K562 (cell line): ENCODE data around the gene ELAC2. TPM values are rescaled to one million over a fixed set of nuclear protein-coding genes. Genes with fewer than 3 reads are reported as not detected.

Source experiments
- AFF1 ChIP-seq, 2 experiments: fragments of 450-650 bp; IDR thresholded peaks; 2 replicates each; pipeline ENCODE4 v1.6.1; 2018; ENCODE audit warnings: mild to moderate bottlenecking in 2 of 2, low read depth in 1 of 2; ENCODE audit not compliant: partially characterized antibody in 2 of 2
- MGA ChIP-seq: fragments of 450-650 bp; IDR thresholded peaks from 2 replicates; pipeline ENCODE4 v1.6.1; 2016; ENCODE audit warnings: mild to moderate bottlenecking, moderate library complexity
- NCOR1 ChIP-seq: fragments of 450-650 bp; IDR thresholded peaks from 2 replicates; pipeline ENCODE4 v1.6.1; 2016; ENCODE audit warnings: mild to moderate bottlenecking, moderate library complexity
- NEUROD1 ChIP-seq: fragments of 150-350 bp; IDR thresholded peaks from 2 replicates; pipeline ENCODE4 v1.6.1; 2014; ENCODE audit warnings: borderline replicate concordance, low read length, low read depth; ENCODE audit not compliant: partially characterized antibody
- SMAD2 ChIP-seq: fragments of 150-350 bp; IDR thresholded peaks from 2 replicates; pipeline ENCODE4 v1.6.1; 2014; ENCODE audit warnings: low read depth, mild to moderate bottlenecking, low read length
- ZNF449 ChIP-seq: fragments of 250-450 bp; sonication (Bioruptor Pico); IDR thresholded peaks from 2 replicates; pipeline ENCODE4 v1.8.0; 2022; ENCODE audit warnings: moderate library complexity, mild to moderate bottlenecking, inconsistent platforms
- polyA plus RNA-seq, 8 experiments: library from polyadenylated mRNA; depleted of rRNA in 4 of 8; stranded (reverse) in 5 of 8; unstranded in 3 of 8; fragments of >200 nt; fragmentation: Nextera tagmentation in 2 of 8; fragmentation: Illumina TruSeq in 1 of 8; extraction: Ambion mirVana in 2 of 8; extraction: Trizol in 1 of 8; gene quantifications; 2 replicates each; pipeline versions ENCODE4 v1.2.1 to v1.2.3, GENCODE V29; 2011 to 2014; ENCODE audit warnings: inconsistent platforms in 1 of 8, missing spikeins in 1 of 8
- total RNA-seq, 7 experiments: library from RNA; depleted of rRNA in 6 of 7; stranded (reverse); fragments of >200 nt in 6 of 7; fragmentation: Illumina TruSeq in 2 of 7; extraction: Trizol in 2 of 7; gene quantifications; 2 replicates each; pipeline versions ENCODE4 v1.2.1 to v1.2.3, GENCODE V29; 2011 to 2021; ENCODE audit warnings: low replicate concordance in 1 of 7

The ELAC2 gene
- total and polyA plus RNA-seq, 9 of the 15 experiments (the other 6 are each of a cell fraction or from before 2014, with no cell fraction given) = 4.5 to 129 (median 70.6) TPM

- TF ChIP-seq MGA (no peak), NEUROD1 (no peak), AFF1 (IDR thresholded peaks at IDR 0.05; ENCODE audit: low read depth in 1 of 2, partially characterized antibody in 2 of 2) (no peak), NCOR1 (no peak), SMAD2 (no peak), ZNF449 (CRISPR knock-in tag) (no peak)
Observed at GRCh38 chr17:13031718-13032350, 14.0 kb upstream of the ELAC2 start (continued).
